ENCODE data around the gene WDR86. TPM values are rescaled to one million over a fixed set of nuclear protein-coding genes. Genes with fewer than 3 reads are reported as not detected.
A peak's percentile ranks its signal among the peaks of the same experiment; 100 is the strongest.

Gene WDR86
- polyA plus RNA-seq, 1 donor from 2014 or later = 46.2 TPM

GRCh38 chr7:151449990-151450389 lies 40.2 kb upstream of the WDR86 start:
- Histone ChIP-seq H3K79me2 (replicated peaks; ENCODE audit: insufficient read depth, low read length) (no peaks in the 10 kb centered on the region), H4K20me1 (ENCODE audit: insufficient read depth) (no peaks in the 10 kb centered on the region), H3K27me3 (ENCODE audit: insufficient read depth, low read depth, low read length) (peaks cover 7% of the 10 kb centered on the region), H3F3A (ENCODE audit: insufficient read depth, low read length, poor library complexity, severe bottlenecking) (no peaks in the 10 kb centered on the region), H3K9ac (ENCODE audit: low read length) (no peak overlapping the region), H3K9me3 (ENCODE audit: low read length) (no peaks in the 10 kb centered on the region), H3K9me2 (ENCODE audit: insufficient read depth, low read length) (no peaks in the 10 kb centered on the region), H3K36me3 (ENCODE audit: insufficient read depth, low read length) (no peaks in the 10 kb centered on the region), H3K4me2 (ENCODE audit: low read length) (no peak overlapping the region), H3K27ac (ENCODE audit: low read length) (no peak overlapping the region), H3K4me3 (ENCODE audit: low read length) (no peak overlapping the region), H2AFZ (ENCODE audit: low read depth, low read length) (no peak overlapping the region)
- TF ChIP-seq, protein P1, sequence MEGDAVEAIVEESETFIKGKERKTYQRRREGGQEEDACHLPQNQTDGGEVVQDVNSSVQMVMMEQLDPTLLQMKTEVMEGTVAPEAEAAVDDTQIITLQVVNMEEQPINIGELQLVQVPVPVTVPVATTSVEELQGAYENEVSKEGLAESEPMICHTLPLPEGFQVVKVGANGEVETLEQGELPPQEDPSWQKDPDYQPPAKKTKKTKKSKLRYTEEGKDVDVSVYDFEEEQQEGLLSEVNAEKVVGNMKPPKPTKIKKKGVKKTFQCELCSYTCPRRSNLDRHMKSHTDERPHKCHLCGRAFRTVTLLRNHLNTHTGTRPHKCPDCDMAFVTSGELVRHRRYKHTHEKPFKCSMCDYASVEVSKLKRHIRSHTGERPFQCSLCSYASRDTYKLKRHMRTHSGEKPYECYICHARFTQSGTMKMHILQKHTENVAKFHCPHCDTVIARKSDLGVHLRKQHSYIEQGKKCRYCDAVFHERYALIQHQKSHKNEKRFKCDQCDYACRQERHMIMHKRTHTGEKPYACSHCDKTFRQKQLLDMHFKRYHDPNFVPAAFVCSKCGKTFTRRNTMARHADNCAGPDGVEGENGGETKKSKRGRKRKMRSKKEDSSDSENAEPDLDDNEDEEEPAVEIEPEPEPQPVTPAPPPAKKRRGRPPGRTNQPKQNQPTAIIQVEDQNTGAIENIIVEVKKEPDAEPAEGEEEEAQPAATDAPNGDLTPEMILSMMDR (IDR thresholded peaks at IDR 0.05; ENCODE audit: poor library complexity, severe bottlenecking) = no peak
- TF ChIP-seq SMC3 (conservative IDR thresholded peaks at IDR 0.05; ENCODE audit: poor library complexity) (no peak), EZH2 (IDR thresholded peaks at IDR 0.05; ENCODE audit: borderline replicate concordance, insufficient read depth, low read length, poor library complexity, severe bottlenecking) (no peak), REST (IDR thresholded peaks at IDR 0.05; ENCODE audit: borderline replicate concordance) (no peak), MXI1 (conservative IDR thresholded peaks at IDR 0.05; ENCODE audit: poor library complexity, severe bottlenecking) (no peak), EP300 (conservative IDR thresholded peaks at IDR 0.05; ENCODE audit: poor library complexity, severe bottlenecking) (no peak), POLR2AphosphoS5 (IDR thresholded peaks at IDR 0.05) (no peak), TAF1 (IDR thresholded peaks at IDR 0.05; ENCODE audit: low read depth) (no peak), RAD21 (conservative IDR thresholded peaks at IDR 0.05) (no peak)

- H3K79me2 ChIP-seq (replicated peaks; ENCODE audit: insufficient read depth, low read length) = no peaks in the 10 kb centered on the region
- no peak overlapping the region for H2AFZ ChIP-seq (ENCODE audit: low read depth, low read length)
- no peaks in the 10 kb centered on the region for H4K20me1 ChIP-seq (ENCODE audit: insufficient read depth)
- no peak for TF ChIP-seq TAF1 (IDR thresholded peaks at IDR 0.05; ENCODE audit: low read depth)
- TF ChIP-seq, protein P1 (IDR thresholded peaks at IDR 0.05; ENCODE audit: poor library complexity, severe bottlenecking) = peak; percentile 42
- TF ChIP-seq SMC3 (conservative IDR thresholded peaks at IDR 0.05; ENCODE audit: poor library complexity) = peak; percentile 20
- TF ChIP-seq REST (IDR thresholded peaks at IDR 0.05; ENCODE audit: borderline replicate concordance) = no peak
- no peak for TF ChIP-seq EZH2 (IDR thresholded peaks at IDR 0.05; ENCODE audit: borderline replicate concordance, insufficient read depth, low read length, poor library complexity, severe bottlenecking)
- no peak for TF ChIP-seq MXI1 (conservative IDR thresholded peaks at IDR 0.05; ENCODE audit: poor library complexity, severe bottlenecking)
- no peak for TF ChIP-seq EP300 (conservative IDR thresholded peaks at IDR 0.05; ENCODE audit: poor library complexity, severe bottlenecking)
- TF ChIP-seq POLR2AphosphoS5 (IDR thresholded peaks at IDR 0.05) = no peak
- TF ChIP-seq RAD21 (conservative IDR thresholded peaks at IDR 0.05) = peak; percentile 16
- no peak overlapping the region for H3K4me3 ChIP-seq (ENCODE audit: low read length)
- no peaks in the 10 kb centered on the region for H3K9me3 ChIP-seq (ENCODE audit: low read length)
- peaks cover 7% of the 10 kb centered on the region for H3K27me3 ChIP-seq (ENCODE audit: insufficient read depth, low read depth, low read length)
- no peak overlapping the region for H3K4me2 ChIP-seq (ENCODE audit: low read length)
- H3K27ac ChIP-seq (ENCODE audit: low read length) = no peak overlapping the region
- H3K9ac ChIP-seq (ENCODE audit: low read length) = no peak overlapping the region
- no peaks in the 10 kb centered on the region for H3K36me3 ChIP-seq (ENCODE audit: insufficient read depth, low read length)
- no peaks in the 10 kb centered on the region for H3F3A ChIP-seq (ENCODE audit: insufficient read depth, low read length, poor library complexity, severe bottlenecking)
- no peaks in the 10 kb centered on the region for H3K9me2 ChIP-seq (ENCODE audit: insufficient read depth, low read length)
Measured at GRCh38 chr7:151448261-151449252, 38.7 kb upstream of the WDR86 start.

Measured in neural cell (in vitro differentiated cells).